Natural killer cell (primary cell): ENCODE measurements around the gene L3MBTL3. TPM values are rescaled to one million over a fixed set of nuclear protein-coding genes. Genes with fewer than 3 reads are reported as not detected.
"Not testable (repeated sequence)": the region's sequence is repeated elsewhere in the genome, so short reads cannot be mapped to it uniquely, and the experiment has no call there.

Experiments
- ATAC-seq, 3 donors: fragments of 150-1000 bp in 2 of 3; fragments of 200-7000 bp in 1 of 3; cut with Tn5 transposase; 1 replicate in 1 of 3; 2 replicates in 2 of 3; pipeline ENCODE4 v1.10.0; 2021; ENCODE audit warnings: mild to moderate bottlenecking in 2 of 3, moderate library complexity in 2 of 3
- DNase-seq, 2 donors: peaks; one replicate each; pipeline versions ENCODE4 v3.0.0 to v3.0.0-alpha.2; 2013 to 2021; ENCODE audit warnings: mixed read lengths in 1 of 2
- H3K27ac ChIP-seq: one replicate; pipeline ENCODE4 v1.5.1; 2013; ENCODE audit warnings: mild to moderate bottlenecking, low read length
- H3K27me3 ChIP-seq: one replicate; pipeline ENCODE4 v1.6.1; 2013; ENCODE audit warnings: low read length; ENCODE audit not compliant: control insufficient read depth, insufficient read depth
- H3K36me3 ChIP-seq: one replicate; pipeline ENCODE4 v1.6.1; 2013; ENCODE audit warnings: low read length; ENCODE audit not compliant: control insufficient read depth, insufficient read depth
- H3K4me1 ChIP-seq: one replicate; pipeline ENCODE4 v1.6.1; 2013; ENCODE audit warnings: low read length; ENCODE audit not compliant: control insufficient read depth, insufficient read depth
- H3K4me3 ChIP-seq: one replicate; pipeline ENCODE4 v1.5.1; 2013; ENCODE audit warnings: low read length
- H3K9me3 ChIP-seq: one replicate; pipeline ENCODE4 v1.6.1; 2013; ENCODE audit warnings: low read length; ENCODE audit not compliant: control insufficient read depth, insufficient read depth
- H3K27ac Mint-ChIP-seq, 2 donors: one replicate each; pipeline ENCODE4 v1.8.0; 2022; ENCODE audit warnings: mild to moderate bottlenecking in 2 of 2, mixed read lengths in 2 of 2, moderate library complexity in 1 of 2
- H3K27me3 Mint-ChIP-seq, 2 donors: one replicate each; pipeline ENCODE4 v1.8.0; 2022; ENCODE audit warnings: low read depth in 2 of 2, mixed read lengths in 2 of 2
- H3K36me3 Mint-ChIP-seq: one replicate; pipeline ENCODE4 v1.8.0; 2022; ENCODE audit warnings: mixed read lengths
- H3K4me1 Mint-ChIP-seq, 2 donors: one replicate each; pipeline ENCODE4 v1.8.0; 2022; ENCODE audit warnings: mixed read lengths in 2 of 2
- H3K4me3 Mint-ChIP-seq: one replicate; pipeline ENCODE4 v1.8.0; 2022; ENCODE audit warnings: mild to moderate bottlenecking, moderate library complexity, mixed read lengths
- H3K9me3 Mint-ChIP-seq, 2 donors: one replicate each; pipeline ENCODE4 v1.8.0; 2022; ENCODE audit warnings: mixed read lengths in 2 of 2
- WGBS: methylation state at CpG from one replicate; pipeline ENCODE4 v1.1.7; 2013; ENCODE audit warnings: missing lambda C conversion rate; ENCODE audit not compliant: insufficient coverage; 5-methylcytosine and 5-hydroxymethylcytosine counted together
- intact Hi-C: fragments of 100-400 bp; cut with micrococcal nuclease; formaldehyde crosslinking; loops from one replicate; pipeline ENCODE4 v1.14.2; 2022
- total RNA-seq, 4 donors: library from RNA; stranded (reverse); fragments of 120-200 nt in 1 of 4; gene quantifications; one replicate each; pipeline versions ENCODE4 v1.2.3 to v1.2.4, GENCODE V29; 2013 to 2022
- TF ChIP-seq, protein P1 (sequence below): fragments of 200-600 bp; IDR thresholded peaks from one replicate; pipeline ENCODE4 v1.8.0; 2022; ENCODE audit warnings: antibody characterized with exemption

The L3MBTL3 gene
- total RNA-seq, 3 donors from 2014 or later (not counting 1 experiment from before 2014, with no cell fraction given): 24.1 to 42.4 (median 27.5) TPM

DNA sequence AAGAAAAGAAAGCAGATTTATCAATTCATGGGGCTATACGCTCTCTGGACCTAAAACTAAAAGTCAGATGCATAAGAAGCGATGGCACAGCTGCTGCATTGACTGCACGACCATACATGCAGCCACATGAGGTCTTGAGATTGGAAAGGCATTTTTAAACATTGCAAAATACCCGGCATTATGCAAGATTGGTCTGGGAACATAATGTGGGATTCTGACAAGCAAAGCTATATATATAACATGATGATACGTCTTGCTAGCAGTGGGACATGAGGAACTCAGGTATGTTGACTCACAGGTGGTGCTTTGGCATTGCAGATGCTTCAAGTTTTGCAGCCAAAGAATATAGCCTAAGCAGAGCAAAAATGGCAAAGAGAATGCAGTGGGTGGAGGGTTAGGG is 149.3 kb downstream of the L3MBTL3 start:
- peaks cover 4% of the 10 kb centered on the region for H3K4me1 ChIP-seq
- no peak overlapping the region for H3K27ac ChIP-seq
- H3K27me3 ChIP-seq: no peaks in the 10 kb centered on the region
- DNase-seq: no peak
- no peak overlapping the region for H3K4me3 Mint-ChIP-seq
- peaks cover 0 to 2% of the 10 kb centered on the region in 2 donors for H3K9me3 Mint-ChIP-seq
- 95% methylated on average over 5 of the region's 5 CpGs for WGBS
- H3K4me3 ChIP-seq: no peak overlapping the region
- H3K27me3 Mint-ChIP-seq: no peaks in the 10 kb centered on the region
- peak overlapping the region; percentile 92 to 93 for H3K27ac Mint-ChIP-seq
- H3K4me1 Mint-ChIP-seq: peaks cover 61 to 78% of the 10 kb centered on the region in 2 donors
- peaks cover 2% of the 10 kb centered on the region for H3K9me3 ChIP-seq
- H3K36me3 Mint-ChIP-seq: peaks cover 40% of the 10 kb centered on the region
- TF ChIP-seq, protein P1, sequence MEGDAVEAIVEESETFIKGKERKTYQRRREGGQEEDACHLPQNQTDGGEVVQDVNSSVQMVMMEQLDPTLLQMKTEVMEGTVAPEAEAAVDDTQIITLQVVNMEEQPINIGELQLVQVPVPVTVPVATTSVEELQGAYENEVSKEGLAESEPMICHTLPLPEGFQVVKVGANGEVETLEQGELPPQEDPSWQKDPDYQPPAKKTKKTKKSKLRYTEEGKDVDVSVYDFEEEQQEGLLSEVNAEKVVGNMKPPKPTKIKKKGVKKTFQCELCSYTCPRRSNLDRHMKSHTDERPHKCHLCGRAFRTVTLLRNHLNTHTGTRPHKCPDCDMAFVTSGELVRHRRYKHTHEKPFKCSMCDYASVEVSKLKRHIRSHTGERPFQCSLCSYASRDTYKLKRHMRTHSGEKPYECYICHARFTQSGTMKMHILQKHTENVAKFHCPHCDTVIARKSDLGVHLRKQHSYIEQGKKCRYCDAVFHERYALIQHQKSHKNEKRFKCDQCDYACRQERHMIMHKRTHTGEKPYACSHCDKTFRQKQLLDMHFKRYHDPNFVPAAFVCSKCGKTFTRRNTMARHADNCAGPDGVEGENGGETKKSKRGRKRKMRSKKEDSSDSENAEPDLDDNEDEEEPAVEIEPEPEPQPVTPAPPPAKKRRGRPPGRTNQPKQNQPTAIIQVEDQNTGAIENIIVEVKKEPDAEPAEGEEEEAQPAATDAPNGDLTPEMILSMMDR: no peak
- peaks cover 40% of the 10 kb centered on the region for H3K36me3 ChIP-seq
- intact Hi-C loops: no loop called here
- ATAC-seq: no peak

DNA sequence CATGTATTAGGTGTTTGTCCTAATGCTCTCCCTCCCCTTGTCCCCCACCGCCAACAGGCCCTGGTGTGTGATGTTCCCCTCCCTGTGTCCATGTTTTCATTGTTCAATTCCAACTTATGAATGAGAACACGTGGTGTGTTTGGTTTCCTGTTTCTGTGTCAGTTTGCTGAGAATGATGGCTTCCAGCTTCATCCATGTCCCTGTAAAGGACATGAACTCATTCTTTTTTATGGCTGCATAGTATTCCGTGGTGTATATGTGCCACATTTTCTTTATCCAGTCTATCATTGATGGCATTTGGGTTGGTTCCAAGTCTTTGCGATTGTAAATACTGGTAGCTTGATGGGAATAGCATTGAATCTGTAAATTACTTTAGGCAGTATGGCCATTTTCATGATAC is 151.8 kb downstream of the L3MBTL3 start:
- H3K27ac Mint-ChIP-seq: peak overlapping the region; percentile 85 to 92
- peaks cover 47% of the 10 kb centered on the region for H3K36me3 ChIP-seq
- H3K9me3 ChIP-seq, H3K27ac ChIP-seq, H3K9me3 Mint-ChIP-seq, H3K27me3 ChIP-seq, intact Hi-C loops, H3K4me3 ChIP-seq, H3K27me3 Mint-ChIP-seq, H3K4me3 Mint-ChIP-seq, H3K4me1 ChIP-seq, DNase-seq, ATAC-seq: not testable (repeated sequence)
- H3K4me1 Mint-ChIP-seq: peaks cover 57 to 71% of the 10 kb centered on the region in 2 donors
- H3K36me3 Mint-ChIP-seq: peaks cover 44% of the 10 kb centered on the region
- WGBS: 100% methylated on average over 2 of the region's 4 CpGs

DNA sequence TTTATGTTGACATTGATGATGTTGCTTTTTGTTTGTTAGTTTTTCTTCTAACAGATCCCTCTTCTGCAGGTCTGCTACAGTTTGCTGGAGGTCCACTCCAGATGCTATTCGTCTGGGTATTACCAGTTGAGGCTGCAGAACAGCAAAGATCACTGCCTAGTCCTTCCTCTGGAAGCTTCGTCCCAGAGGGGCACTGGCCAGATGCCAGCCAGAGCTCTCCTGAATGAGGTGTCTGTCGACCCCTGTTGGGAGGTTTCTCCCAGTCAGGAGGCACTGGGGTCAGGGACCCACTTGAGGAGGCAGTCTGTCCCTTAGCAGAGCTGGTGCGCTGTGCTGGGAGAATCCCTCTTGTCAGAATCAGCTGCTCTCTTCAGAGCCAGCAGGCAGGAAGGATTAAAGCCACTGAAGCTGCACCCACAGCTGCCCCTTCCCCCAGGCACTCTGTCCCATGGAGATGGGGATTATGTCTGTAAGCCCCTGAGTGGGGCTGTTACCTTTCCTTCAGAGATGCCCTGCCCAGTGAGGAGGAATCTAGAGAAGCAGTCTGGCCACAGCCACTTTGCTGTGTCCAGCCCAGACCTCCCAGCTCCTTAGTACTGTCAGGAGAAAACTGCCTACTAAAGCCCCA is 155.1 kb downstream of the L3MBTL3 start:
- H3K27me3 Mint-ChIP-seq, intact Hi-C loops, H3K27me3 ChIP-seq, H3K4me3 Mint-ChIP-seq, H3K9me3 Mint-ChIP-seq, H3K9me3 ChIP-seq, H3K4me1 ChIP-seq, H3K27ac ChIP-seq, ATAC-seq, DNase-seq, H3K4me3 ChIP-seq: not testable (repeated sequence)
- Mint-ChIP-seq H3K4me1 (peaks cover 56 to 61% of the 10 kb centered on the region in 2 donors), H3K36me3 (peaks cover 53% of the 10 kb centered on the region), H3K27ac (peak overlapping the region; percentile 85 to 92)
- WGBS: 97% methylated on average over 4 of the region's 4 CpGs
- peaks cover 57% of the 10 kb centered on the region for H3K36me3 ChIP-seq

DNA sequence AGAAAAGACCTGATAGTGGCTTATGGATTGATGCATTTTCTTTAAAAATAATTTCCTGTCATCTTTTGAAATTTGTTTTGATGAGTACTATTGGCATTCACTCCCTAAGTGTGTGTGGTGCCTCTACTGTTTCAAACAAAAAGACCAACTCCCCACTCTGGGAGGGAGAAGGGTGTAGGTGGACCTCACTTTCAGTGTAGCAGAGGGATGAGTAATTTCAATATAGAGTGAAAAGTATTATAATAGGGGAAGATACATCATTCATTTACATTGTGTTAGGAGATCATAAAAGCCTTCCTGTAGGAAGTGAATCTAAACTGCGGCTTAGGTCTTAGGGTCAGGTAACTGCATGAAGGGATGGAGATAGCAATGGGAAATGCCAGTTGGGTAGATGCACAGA is 158.0 kb downstream of the L3MBTL3 start:
- H3K4me3 ChIP-seq: no peak overlapping the region
- no peaks in the 10 kb centered on the region for H3K27me3 ChIP-seq
- H3K27ac ChIP-seq: no peak overlapping the region
- intact Hi-C loops: no loop called here
- no peaks in the 10 kb centered on the region for H3K27me3 Mint-ChIP-seq
- H3K27ac Mint-ChIP-seq: peak overlapping the region; percentile 21 to 85
- DNase-seq: no peak
- 95% methylated on average over 1 of the region's 1 CpG for WGBS
- H3K9me3 ChIP-seq: no peaks in the 10 kb centered on the region
- H3K4me3 Mint-ChIP-seq: no peak overlapping the region
- H3K4me1 Mint-ChIP-seq: peaks cover 52 to 61% of the 10 kb centered on the region in 2 donors
- no peak for ATAC-seq
- TF ChIP-seq, protein P1: no peak
- H3K4me1 ChIP-seq: no peaks in the 10 kb centered on the region
- peaks cover 77% of the 10 kb centered on the region for H3K36me3 ChIP-seq
- peaks cover 0 to 2% of the 10 kb centered on the region in 2 donors for H3K9me3 Mint-ChIP-seq
- H3K36me3 Mint-ChIP-seq: peaks cover 58% of the 10 kb centered on the region
